HepG2 (cell line): ENCODE measurements around the gene SLC27A1. TPM values are rescaled to one million over a fixed set of nuclear protein-coding genes. Genes with fewer than 3 reads are reported as not detected.

Source experiments
- EP300 ChIP-seq, 3 experiments: sonication (generic) in 1 of 3; formaldehyde crosslinking in 1 of 3; IDR thresholded peaks; 2 replicates each; pipeline versions ENCODE4 v1.5.1 to v1.6.1; 2011 to 2020; ENCODE audit warnings: low read depth in 2 of 3, low read length in 2 of 3, borderline replicate concordance in 1 of 3, improper control_type of control experiment in 1 of 3, mild to moderate bottlenecking in 1 of 3, missing genetic modification reagents in 1 of 3, moderate library complexity in 1 of 3
- HDAC2 ChIP-seq: sonication (generic); formaldehyde crosslinking; IDR thresholded peaks from 2 replicates; pipeline ENCODE4 v1.4.0; 2020; ENCODE audit warnings: missing genetic modification reagents
- HMGA1 ChIP-seq: sonication (generic); formaldehyde crosslinking; conservative IDR thresholded peaks from 2 replicates; pipeline ENCODE4 v1.4.0; 2020; ENCODE audit warnings: missing genetic modification reagents
- KIAA2018 ChIP-seq: sonication (generic); formaldehyde crosslinking; IDR thresholded peaks from 2 replicates; pipeline ENCODE4 v1.5.0; 2020; ENCODE audit warnings: mild to moderate bottlenecking, missing genetic modification reagents, borderline replicate concordance
- MBNL3 ChIP-seq: fragments of 250-450 bp; sonication (Bioruptor Pico); conservative IDR thresholded peaks from 2 replicates; pipeline ENCODE4 v1.8.0; 2022; ENCODE audit warnings: mild to moderate bottlenecking, inconsistent platforms
- MEIS1 ChIP-seq: sonication (generic); formaldehyde crosslinking; IDR thresholded peaks from 2 replicates; pipeline ENCODE4 v1.9.0; 2021; ENCODE audit warnings: mild to moderate bottlenecking, missing genetic modification reagents, moderate library complexity, borderline replicate concordance
- NCOA2 ChIP-seq: sonication (generic); formaldehyde crosslinking; IDR thresholded peaks from 2 replicates; pipeline ENCODE4 v1.8.0; 2022; ENCODE audit warnings: inconsistent platforms
- NR1H2 ChIP-seq: sonication (generic); formaldehyde crosslinking; IDR thresholded peaks from 2 replicates; pipeline ENCODE4 v1.8.1; 2022; ENCODE audit warnings: low read depth, missing genetic modification reagents, borderline replicate concordance
- PLRG1 ChIP-seq: fragments of 450-650 bp; conservative IDR thresholded peaks from 2 replicates; pipeline ENCODE4 v1.6.1; 2016
- RFX3 ChIP-seq: IDR thresholded peaks from 2 replicates; pipeline ENCODE4 v1.6.1; 2016; ENCODE audit warnings: missing biosample characterization, missing genetic modification reagents
- SMAD3 ChIP-seq: sonication (generic); formaldehyde crosslinking; IDR thresholded peaks from 2 replicates; pipeline ENCODE4 v1.4.0; 2020; ENCODE audit warnings: missing genetic modification reagents
- TAF1 ChIP-seq: sonication (generic); formaldehyde crosslinking; IDR thresholded peaks from 2 replicates; pipeline ENCODE4 v1.4.0; 2020; ENCODE audit warnings: missing genetic modification reagents
- TAF15 ChIP-seq: fragments of 200-400 bp; formaldehyde crosslinking; IDR thresholded peaks from one replicate; pipeline ENCODE4 v1.6.1; 2018; ENCODE audit warnings: mild to moderate bottlenecking, low read depth, low read length; ENCODE audit not compliant: poor library complexity, severe bottlenecking
- TRIM24 ChIP-seq: sonication (generic); formaldehyde crosslinking; IDR thresholded peaks from 2 replicates; pipeline ENCODE4 v1.8.0; 2022; ENCODE audit warnings: mild to moderate bottlenecking, missing genetic modification reagents
- ZNF484 ChIP-seq: sonication (generic); formaldehyde crosslinking; IDR thresholded peaks from 2 replicates; pipeline ENCODE4 v1.5.1; 2020; ENCODE audit warnings: mild to moderate bottlenecking, low read depth, missing genetic modification reagents, borderline replicate concordance
- ZNF598 ChIP-seq: sonication (generic); formaldehyde crosslinking; IDR thresholded peaks from 2 replicates; pipeline ENCODE4 v1.5.1; 2020; ENCODE audit warnings: mild to moderate bottlenecking, missing genetic modification reagents, borderline replicate concordance
- polyA plus RNA-seq, 8 experiments: library from polyadenylated mRNA; depleted of rRNA in 3 of 8; stranded (reverse) in 7 of 8; unstranded in 1 of 8; fragments of >200 nt; fragmentation: Illumina TruSeq in 4 of 8; extraction: Trizol in 4 of 8; gene quantifications; 2 replicates each; pipeline versions ENCODE4 v1.2.1 to v1.2.3, GENCODE V29; 2011 to 2016; ENCODE audit warnings: low read depth in 4 of 8, missing spikeins in 1 of 8, mixed read lengths in 1 of 8; ENCODE audit not compliant: insufficient read depth in 1 of 8
- total RNA-seq, 5 experiments: library from RNA; depleted of rRNA; stranded (reverse); fragments of >200 nt; fragmentation: Illumina TruSeq; extraction: Trizol; gene quantifications; 2 replicates each; pipeline ENCODE4 v1.2.3, GENCODE V29; 2016; ENCODE audit warnings: low read depth in 1 of 5
- TF ChIP-seq, protein P1 (sequence below), 2 experiments: sonication (generic) in 1 of 2; formaldehyde crosslinking in 1 of 2; IDR thresholded peaks; 2 replicates each; pipeline versions ENCODE4 v1.5.1 to v1.6.1; 2011 to 2020; ENCODE audit warnings: borderline replicate concordance in 1 of 2, low read depth in 1 of 2, low read length in 1 of 2, mild to moderate bottlenecking in 1 of 2, missing genetic modification reagents in 1 of 2, moderate library complexity in 1 of 2
- TF ChIP-seq, protein P2 (sequence below): IDR thresholded peaks from 2 replicates; pipeline ENCODE4 v1.6.1; 2018; ENCODE audit warnings: missing genetic modification reagents, mild to moderate bottlenecking, missing compliant biosample characterization

The SLC27A1 gene
- total and polyA plus RNA-seq, 2 of the 13 experiments (the other 11 are each of a cell fraction or from before 2014, with no cell fraction given) = 4.1 to 8.8 TPM

DNA sequence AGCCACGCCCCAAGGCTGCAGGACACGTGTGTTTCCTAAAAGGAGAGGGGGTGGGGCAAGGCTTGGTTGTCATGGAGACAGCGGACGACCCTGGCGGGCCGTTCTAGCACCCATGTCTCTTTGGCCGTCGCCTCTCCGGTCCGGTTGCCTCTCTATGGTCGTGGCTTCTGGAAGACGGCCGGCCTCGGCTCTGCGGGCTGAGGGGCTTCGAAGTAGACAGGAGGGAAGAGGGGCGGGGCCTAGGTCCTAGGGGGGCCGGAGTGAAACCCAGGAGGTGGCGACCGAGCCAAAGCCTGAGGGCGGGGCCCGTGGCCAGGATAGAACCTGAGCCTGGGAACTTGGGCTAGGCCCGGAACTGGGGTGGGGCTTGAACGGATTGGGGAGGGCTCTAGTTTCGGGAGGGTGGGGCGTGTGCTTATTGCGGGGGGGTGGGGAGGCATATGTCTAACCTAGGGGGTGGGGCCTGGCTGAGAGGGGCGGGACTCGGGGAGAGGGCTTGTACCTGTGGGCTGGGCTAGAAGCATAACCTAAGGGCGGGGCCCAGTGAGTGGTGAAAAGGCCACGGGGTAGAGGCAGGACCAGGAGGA lies 750 bp upstream of the SLC27A1 start (continued):
- TF ChIP-seq, protein P1, sequence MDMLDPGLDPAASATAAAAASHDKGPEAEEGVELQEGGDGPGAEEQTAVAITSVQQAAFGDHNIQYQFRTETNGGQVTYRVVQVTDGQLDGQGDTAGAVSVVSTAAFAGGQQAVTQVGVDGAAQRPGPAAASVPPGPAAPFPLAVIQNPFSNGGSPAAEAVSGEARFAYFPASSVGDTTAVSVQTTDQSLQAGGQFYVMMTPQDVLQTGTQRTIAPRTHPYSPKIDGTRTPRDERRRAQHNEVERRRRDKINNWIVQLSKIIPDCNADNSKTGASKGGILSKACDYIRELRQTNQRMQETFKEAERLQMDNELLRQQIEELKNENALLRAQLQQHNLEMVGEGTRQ (IDR thresholded peaks at IDR 0.05; ENCODE audit: low read depth, low read length) = no peak
- TF ChIP-seq, protein P1 (CRISPR knock-in tag; IDR thresholded peaks at IDR 0.05; ENCODE audit: borderline replicate concordance) = peak; percentile 54
- TF ChIP-seq HMGA1 = no peak
- no peak for TF ChIP-seq PLRG1
- peak; percentile 51 for TF ChIP-seq MEIS1
- TF ChIP-seq TRIM24 = no peak
- TF ChIP-seq, protein P2, sequence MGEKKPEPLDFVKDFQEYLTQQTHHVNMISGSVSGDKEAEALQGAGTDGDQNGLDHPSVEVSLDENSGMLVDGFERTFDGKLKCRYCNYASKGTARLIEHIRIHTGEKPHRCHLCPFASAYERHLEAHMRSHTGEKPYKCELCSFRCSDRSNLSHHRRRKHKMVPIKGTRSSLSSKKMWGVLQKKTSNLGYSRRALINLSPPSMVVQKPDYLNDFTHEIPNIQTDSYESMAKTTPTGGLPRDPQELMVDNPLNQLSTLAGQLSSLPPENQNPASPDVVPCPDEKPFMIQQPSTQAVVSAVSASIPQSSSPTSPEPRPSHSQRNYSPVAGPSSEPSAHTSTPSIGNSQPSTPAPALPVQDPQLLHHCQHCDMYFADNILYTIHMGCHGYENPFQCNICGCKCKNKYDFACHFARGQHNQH (CRISPR knock-in tag) = peak; percentile 27; the same call in 1 of the 2 replicates
- no peak for TF ChIP-seq MBNL3 (CRISPR knock-in tag)
- peak; percentile 86 for TF ChIP-seq RFX3
- no peak; the same call in 1 of the 2 replicates for TF ChIP-seq TAF1 (CRISPR knock-in tag)
- TF ChIP-seq TAF15 = peak; percentile 49
- no peak for TF ChIP-seq ZNF484 (CRISPR knock-in tag)
- no peak for TF ChIP-seq NR1H2
- TF ChIP-seq HDAC2 (CRISPR knock-in tag) = no peak
- TF ChIP-seq SMAD3 (CRISPR knock-in tag) = no peak
- no peak for TF ChIP-seq ZNF598 (CRISPR knock-in tag)
- TF ChIP-seq EP300 (IDR thresholded peaks at IDR 0.05; ENCODE audit: low read depth in 2 of 2, low read length in 2 of 2) = no peak
- TF ChIP-seq EP300 (CRISPR knock-in tag; IDR thresholded peaks at IDR 0.05; ENCODE audit: borderline replicate concordance) = no peak
- TF ChIP-seq KIAA2018 (CRISPR knock-in tag) = no peak
- TF ChIP-seq NCOA2 (CRISPR knock-in tag) = 0 out of 2 replicates have a peak, but pooled peaks have one; percentile 13
